HepG2 (cell line): ENCODE measurements around the gene CDX2. TPM values are rescaled to one million over a fixed set of nuclear protein-coding genes. Genes with fewer than 3 reads are reported as not detected.

ENCODE experiments used
- ATAC-seq: fragments of 200-7000 bp; cut with Tn5 transposase; 3 replicates; pipeline ENCODE4 v1.9.1; 2020; ENCODE audit warnings: mild to moderate bottlenecking, moderate library complexity
- BruUV-seq: library from RNA; stranded (reverse); fragments of 400-500 nt; replicated peaks from 2 replicates; lab custom pipeline; 2021; lab: Mats Ljungman, UMichigan
- CTCF ChIA-PET: fragments of 300-600 bp; formaldehyde crosslinking; extraction: SDS; loops from one replicate; lab custom pipeline; 2021; ENCODE audit warnings: low total read pairs, inconsistent platforms, low intra/inter-chr PET ratio; lab: Yijun Ruan, JAX
- POLR2A ChIA-PET: fragments of 350-600 bp; sonication (Branson Sonifier 250); formaldehyde crosslinking; loops from one replicate; lab custom pipeline; 2020; ENCODE audit warnings: antibody characterized with exemption, inconsistent platforms; lab: Yijun Ruan, JAX
- DNase-seq: peaks from one replicate; pipeline ENCODE4 v3.0.0-alpha.2; 2015; ENCODE audit warnings: low spot score
- FAIRE-seq: peaks from 3 replicates; lab custom pipeline; 2011; peaks lifted over from hg19 to GRCh38; lab: Jason Lieb, UNC
- H2AFZ ChIP-seq: one replicate; pipeline ENCODE4 v1.6.1; 2011; ENCODE audit warnings: low read length, inconsistent platforms
- H3K27ac ChIP-seq: fragments of 300-600 bp; 3 replicates; pipeline ENCODE4 v1.8.0; 2011; ENCODE audit warnings: mixed run types, mild to moderate bottlenecking, mixed read lengths, low read length, inconsistent platforms; ENCODE audit not compliant: insufficient read depth; ENCODE audit errors: extremely low read length
- H3K27me3 ChIP-seq, 2 experiments: fragments of 200-600 bp in 1 of 2; 2 replicates in 1 of 2; 3 replicates in 1 of 2; pipeline versions ENCODE4 v1.6.0 to v1.8.0; 2011; ENCODE audit warnings: low read length in 2 of 2, mild to moderate bottlenecking in 2 of 2, moderate library complexity in 2 of 2, inconsistent platforms in 1 of 2; ENCODE audit not compliant: insufficient read depth in 2 of 2, control insufficient read depth in 1 of 2
- H3K36me3 ChIP-seq, 2 experiments: fragments of 200-600 bp in 1 of 2; replicated peaks in 1 of 2; 2 replicates in 1 of 2; 3 replicates in 1 of 2; pipeline versions ENCODE4 v1.5.1 to v1.8.0; 2011; ENCODE audit warnings: low read length in 2 of 2, inconsistent platforms in 1 of 2; ENCODE audit not compliant: insufficient read depth in 2 of 2, control insufficient read depth in 1 of 2
- H3K4me1 ChIP-seq: 2 replicates; pipeline ENCODE4 v1.5.1; 2012; ENCODE audit warnings: low read length, inconsistent platforms; ENCODE audit not compliant: insufficient read depth
- H3K4me2 ChIP-seq: 2 replicates; pipeline ENCODE4 v1.6.0; 2011; ENCODE audit warnings: low read depth, low read length, inconsistent platforms
- H3K4me3 ChIP-seq, 3 experiments: fragments of 200-600 bp in 1 of 3; sonication (generic), shearing (Covaris generic) in 1 of 3; replicated peaks in 1 of 3; 2 replicates each; pipeline ENCODE4 v1.5.1; 2011 to 2016; ENCODE audit warnings: low read length in 3 of 3, inconsistent platforms in 2 of 3, low read depth in 2 of 3, mild to moderate bottlenecking in 2 of 3, control low read depth in 1 of 3, mixed read lengths in 1 of 3; ENCODE audit not compliant: insufficient read depth in 1 of 3
- H3K79me2 ChIP-seq: one replicate; pipeline ENCODE4 v1.6.1; 2011; ENCODE audit warnings: low read length, inconsistent platforms; ENCODE audit not compliant: insufficient read depth
- H3K9ac ChIP-seq: 2 replicates; pipeline ENCODE4 v1.6.0; 2011; ENCODE audit warnings: mild to moderate bottlenecking, low read depth, low read length, inconsistent platforms; ENCODE audit not compliant: insufficient read depth
- H3K9me3 ChIP-seq: 2 replicates; pipeline ENCODE4 v1.5.1; 2012; ENCODE audit warnings: mild to moderate bottlenecking, low read length
- H4K20me1 ChIP-seq: 2 replicates; pipeline ENCODE4 v1.6.0; 2011; ENCODE audit warnings: inconsistent platforms, mild to moderate bottlenecking, low read length, moderate library complexity; ENCODE audit not compliant: insufficient read depth
- ARNT2 ChIP-seq: sonication (generic); formaldehyde crosslinking; IDR thresholded peaks from 2 replicates; pipeline ENCODE4 v1.8.0; 2022; ENCODE audit warnings: mild to moderate bottlenecking, low read depth, missing genetic modification reagents, moderate library complexity
- ATF1 ChIP-seq: IDR thresholded peaks from 2 replicates; pipeline ENCODE4 v1.6.1; 2016; ENCODE audit warnings: mild to moderate bottlenecking, control low read depth
- ATM ChIP-seq: fragments of 450-650 bp; IDR thresholded peaks from 2 replicates; pipeline ENCODE4 v1.7.1; 2017; ENCODE audit warnings: mild to moderate bottlenecking, borderline replicate concordance
- CHD2 ChIP-seq: IDR thresholded peaks from 2 replicates; pipeline ENCODE4 v1.6.1; 2011; ENCODE audit warnings: low read depth, low read length, improper control_type of control experiment
- CSRNP1 ChIP-seq: sonication (generic); formaldehyde crosslinking; IDR thresholded peaks from 2 replicates; pipeline ENCODE4 v1.8.1; 2023; ENCODE audit warnings: mild to moderate bottlenecking, missing genetic modification reagents
- DR1 ChIP-seq: sonication (generic); formaldehyde crosslinking; IDR thresholded peaks from 2 replicates; pipeline ENCODE4 v1.8.0; 2021; ENCODE audit warnings: mild to moderate bottlenecking, missing genetic modification reagents, inconsistent platforms
- HNRNPK ChIP-seq: fragments of 200-400 bp; formaldehyde crosslinking; IDR thresholded peaks from 2 replicates; pipeline ENCODE4 v1.6.1; 2018; ENCODE audit warnings: low read length, low read depth, moderate library complexity, mild to moderate bottlenecking; ENCODE audit not compliant: poor library complexity, severe bottlenecking
- MAFG ChIP-seq: sonication (generic); formaldehyde crosslinking; IDR thresholded peaks from 2 replicates; pipeline ENCODE4 v1.5.1; 2020; ENCODE audit warnings: mild to moderate bottlenecking, missing genetic modification reagents
- MATR3 ChIP-seq: sonication (generic); formaldehyde crosslinking; IDR thresholded peaks from 2 replicates; pipeline ENCODE4 v1.4.0; 2020; ENCODE audit warnings: missing genetic modification reagents
- PRDM4 ChIP-seq: sonication (generic); formaldehyde crosslinking; IDR thresholded peaks from 2 replicates; pipeline ENCODE4 v1.9.0; 2021; ENCODE audit warnings: missing genetic modification reagents, borderline replicate concordance
- TOPORS ChIP-seq: sonication (generic); formaldehyde crosslinking; IDR thresholded peaks from 2 replicates; pipeline ENCODE4 v1.8.0; 2023; ENCODE audit warnings: mild to moderate bottlenecking, missing genetic modification reagents
- ZMAT5 ChIP-seq: sonication (generic); formaldehyde crosslinking; IDR thresholded peaks from 2 replicates; pipeline ENCODE4 v1.5.0; 2020; ENCODE audit warnings: mild to moderate bottlenecking, low read depth, missing genetic modification reagents, borderline replicate concordance
- ZNF224 ChIP-seq: sonication (generic); formaldehyde crosslinking; IDR thresholded peaks from 2 replicates; pipeline ENCODE4 v1.5.0; 2020; ENCODE audit warnings: mild to moderate bottlenecking, missing genetic modification reagents
- ZNF264 ChIP-seq: sonication (generic); formaldehyde crosslinking; IDR thresholded peaks from 2 replicates; pipeline ENCODE4 v1.4.0; 2020; ENCODE audit warnings: missing genetic modification reagents
- ZNF44 ChIP-seq: sonication (generic); formaldehyde crosslinking; IDR thresholded peaks from 2 replicates; pipeline ENCODE4 v1.5.1; 2020; ENCODE audit warnings: mild to moderate bottlenecking, missing genetic modification reagents
- ZNF564 ChIP-seq: sonication (generic); formaldehyde crosslinking; IDR thresholded peaks from 2 replicates; pipeline ENCODE4 v1.8.1; 2023; ENCODE audit warnings: mild to moderate bottlenecking, missing genetic modification reagents
- ZNF746 ChIP-seq: sonication (generic); formaldehyde crosslinking; IDR thresholded peaks from 2 replicates; pipeline ENCODE4 v1.8.0; 2022; ENCODE audit warnings: mild to moderate bottlenecking, missing genetic modification reagents
- ZNF782 ChIP-seq: sonication (generic); formaldehyde crosslinking; IDR thresholded peaks from 2 replicates; pipeline ENCODE4 v1.4.0; 2020; ENCODE audit warnings: missing genetic modification reagents, mild to moderate bottlenecking, borderline replicate concordance
- WGBS: methylation state at CpG from one replicate; pipeline ENCODE4 v1.1.6; 2017; ENCODE audit warnings: low lambda C conversion rate; 5-methylcytosine and 5-hydroxymethylcytosine counted together
- in situ Hi-C: cut with HindIII; loops from 2 replicates; pipeline ENCODE4 v1.10.0; 2017; ENCODE audit warnings: low pct_unique_long_range_greater_than_20kb; ENCODE audit not compliant: extremely low pct_ligation_motif_present
- intact Hi-C: fragments of 100-400 bp; cut with micrococcal nuclease; formaldehyde crosslinking; loops from one replicate; pipeline ENCODE4 v1.10.0; 2022; ENCODE audit not compliant: unreplicated experiment
- polyA plus RNA-seq, 8 experiments: library from polyadenylated mRNA; depleted of rRNA in 3 of 8; stranded (reverse) in 7 of 8; unstranded in 1 of 8; fragments of >200 nt; fragmentation: Illumina TruSeq in 4 of 8; extraction: Trizol in 4 of 8; gene quantifications; 2 replicates each; pipeline versions ENCODE4 v1.2.1 to v1.2.3, GENCODE V29; 2011 to 2016; ENCODE audit warnings: low read depth in 4 of 8, missing spikeins in 1 of 8, mixed read lengths in 1 of 8; ENCODE audit not compliant: insufficient read depth in 1 of 8
- total RNA-seq, 5 experiments: library from RNA; depleted of rRNA; stranded (reverse); fragments of >200 nt; fragmentation: Illumina TruSeq; extraction: Trizol; gene quantifications; 2 replicates each; pipeline ENCODE4 v1.2.3, GENCODE V29; 2016; ENCODE audit warnings: low read depth in 1 of 5
- TF ChIP-seq, protein P1 (sequence below): sonication (generic); formaldehyde crosslinking; IDR thresholded peaks from 2 replicates; pipeline ENCODE4 v1.4.0; 2020; ENCODE audit warnings: missing genetic modification reagents, low read depth, mild to moderate bottlenecking, borderline replicate concordance
- TF ChIP-seq, protein P2 (sequence below): IDR thresholded peaks from 2 replicates; pipeline ENCODE4 v1.6.1; 2016; ENCODE audit warnings: mild to moderate bottlenecking

Gene CDX2
- total and polyA plus RNA-seq, 2 of the 13 experiments (the other 11 are each of a cell fraction or from before 2014, with no cell fraction given), result 0.04 TPM; not detected in 1

- no peaks in the 10 kb centered on the region for H3K79me2 ChIP-seq
- DNase-seq, result no peak
- BruUV-seq, result no TSS peak
- ATAC-seq, result no peak
- no peak overlapping the region for H3K9ac ChIP-seq
- CTCF ChIA-PET, result no interaction called here
- POLR2A ChIA-PET, result no interaction called here
- H3K27ac ChIP-seq, result no peak overlapping the region
- H3K4me3 ChIP-seq, result no peak overlapping the region
- peaks cover under 1% of the 10 kb centered on the region; the same call in 1 of the 2 replicates for H3K4me1 ChIP-seq
- 44% methylated on average over 6 of the region's 6 CpGs for WGBS
- in situ Hi-C loops (loop anchor here (25.0 kb wide), 1 partner anchor 505 kb away; no protein-coding TSS in a partner anchor), intact Hi-C loops (no loop called here)
- no peaks in the 10 kb centered on the region for H4K20me1 ChIP-seq
- no peaks in the 10 kb centered on the region for H3K36me3 ChIP-seq
- H3K27me3 ChIP-seq, result no peaks in the 10 kb centered on the region; a peak in 1 of 5 replicates
- TF ChIP-seq ZMAT5 (no peak), PRDM4 (CRISPR knock-in tag) (no peak), ATM (no peak), ARNT2 (CRISPR knock-in tag) (no peak), TOPORS (CRISPR knock-in tag) (no peak), HNRNPK (no peak), ZNF564 (CRISPR knock-in tag) (no peak), CHD2 (no peak), ZNF264 (CRISPR knock-in tag) (no peak), DR1 (CRISPR knock-in tag) (no peak), ZNF44 (CRISPR knock-in tag) (no peak), ZNF224 (CRISPR knock-in tag) (no peak), MATR3 (CRISPR knock-in tag) (no peak), MAFG (CRISPR knock-in tag) (no peak), ATF1 (no peak), CSRNP1 (CRISPR knock-in tag) (no peak), ZNF782 (no peak), ZNF746 (CRISPR knock-in tag) (no peak)
- TF ChIP-seq, protein P1, sequence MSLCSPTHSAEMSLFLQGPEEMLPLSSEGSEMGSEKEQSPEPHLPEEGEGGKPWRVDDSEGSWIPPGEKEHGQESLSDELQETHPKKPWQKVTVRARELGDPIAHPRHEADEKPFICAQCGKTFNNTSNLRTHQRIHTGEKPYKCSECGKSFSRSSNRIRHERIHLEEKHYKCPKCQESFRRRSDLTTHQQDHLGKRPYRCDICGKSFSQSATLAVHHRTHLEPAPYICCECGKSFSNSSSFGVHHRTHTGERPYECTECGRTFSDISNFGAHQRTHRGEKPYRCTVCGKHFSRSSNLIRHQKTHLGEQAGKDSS (CRISPR knock-in tag), result no peak
- TF ChIP-seq, protein P2, sequence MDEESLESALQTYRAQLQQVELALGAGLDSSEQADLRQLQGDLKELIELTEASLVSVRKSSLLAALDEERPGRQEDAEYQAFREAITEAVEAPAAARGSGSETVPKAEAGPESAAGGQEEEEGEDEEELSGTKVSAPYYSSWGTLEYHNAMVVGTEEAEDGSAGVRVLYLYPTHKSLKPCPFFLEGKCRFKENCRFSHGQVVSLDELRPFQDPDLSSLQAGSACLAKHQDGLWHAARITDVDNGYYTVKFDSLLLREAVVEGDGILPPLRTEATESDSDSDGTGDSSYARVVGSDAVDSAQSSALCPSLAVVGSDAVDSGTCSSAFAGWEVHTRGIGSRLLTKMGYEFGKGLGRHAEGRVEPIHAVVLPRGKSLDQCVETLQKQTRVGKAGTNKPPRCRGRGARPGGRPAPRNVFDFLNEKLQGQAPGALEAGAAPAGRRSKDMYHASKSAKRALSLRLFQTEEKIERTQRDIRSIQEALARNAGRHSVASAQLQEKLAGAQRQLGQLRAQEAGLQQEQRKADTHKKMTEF (CRISPR knock-in tag), result no peak
- H3K9me3 ChIP-seq, result no peaks in the 10 kb centered on the region
- no peak for FAIRE-seq
- H2AFZ ChIP-seq, result no peak overlapping the region
- no peak overlapping the region for H3K4me2 ChIP-seq
Observed at GRCh38 chr13:27991881-27992280, 22.8 kb upstream of the CDX2 start.
